ENCODE results near the gene TNPO2. TPM values are rescaled to one million over a fixed set of nuclear protein-coding genes. Genes with fewer than 3 reads are reported as not detected.

TNPO2 gene
- total RNA-seq, 1 experiment from 2014 or later, result 105 TPM

GRCh38 chr19:12656899-12657571 lies 66.7 kb downstream of the TNPO2 start (continued):
- TF ChIP-seq GTF2I (CRISPR knock-in tag; conservative IDR thresholded peaks at IDR 0.05), result no peak
- TF ChIP-seq ZNF425 (CRISPR knock-in tag; conservative IDR thresholded peaks at IDR 0.05), result no peak
- TF ChIP-seq ZMAT4 (CRISPR knock-in tag; IDR thresholded peaks at IDR 0.05), result no peak
- no peak for TF ChIP-seq ZNF416 (CRISPR knock-in tag; IDR thresholded peaks at IDR 0.05)
- no peak for TF ChIP-seq OVOL2 (CRISPR knock-in tag; IDR thresholded peaks at IDR 0.05; ENCODE audit: borderline replicate concordance)
- peak; percentile 45 for TF ChIP-seq SP1 (CRISPR knock-in tag; conservative IDR thresholded peaks at IDR 0.05)

DNA sequence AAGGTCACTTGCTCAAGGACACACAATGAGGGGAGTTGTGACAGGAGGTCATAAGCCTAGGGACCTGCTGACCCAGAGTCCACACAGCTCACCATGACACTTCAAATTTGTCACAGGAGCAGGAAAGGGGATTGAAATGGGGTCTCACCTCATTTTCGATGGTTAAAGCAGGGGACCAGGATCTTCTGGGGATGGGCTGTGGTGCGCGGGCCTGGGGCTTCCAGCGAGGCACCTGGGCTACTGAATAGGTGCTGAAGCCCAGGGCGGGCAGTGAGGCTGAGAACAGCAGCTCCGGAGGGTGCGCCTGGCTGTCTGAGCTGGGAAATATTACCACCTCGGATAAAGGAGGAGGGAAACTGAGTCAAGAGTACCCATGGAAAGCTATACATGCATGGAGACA lies 68.2 kb downstream of the TNPO2 start:
- H3K27me3 Mint-ChIP-seq (ENCODE audit: low read depth), result no peaks in the 10 kb centered on the region; the same call in 1 of the 2 replicates
- no peaks in the 10 kb centered on the region for H3K9me3 Mint-ChIP-seq
- H3K36me3 Mint-ChIP-seq, result peaks cover 36% of the 10 kb centered on the region
- POLR2A ChIA-PET, result no interaction called here
- H3K27ac Mint-ChIP-seq, result peak overlapping the region; percentile 66
- DNase-seq (ENCODE audit: low spot score) (no peak), ATAC-seq (no peak)
- peak overlapping the region; percentile 12; the same call in 1 of the 2 replicates for H3K4me3 Mint-ChIP-seq
- CTCF ChIA-PET, result interaction anchor here (0.8 to 1.4 kb wide), 2 partner anchors 16 to 17 kb away, joined by 4 to 6 read pairs; no protein-coding TSS in a partner anchor
- peaks cover 6% of the 10 kb centered on the region for H3K4me1 Mint-ChIP-seq
- TF ChIP-seq, protein P1, sequence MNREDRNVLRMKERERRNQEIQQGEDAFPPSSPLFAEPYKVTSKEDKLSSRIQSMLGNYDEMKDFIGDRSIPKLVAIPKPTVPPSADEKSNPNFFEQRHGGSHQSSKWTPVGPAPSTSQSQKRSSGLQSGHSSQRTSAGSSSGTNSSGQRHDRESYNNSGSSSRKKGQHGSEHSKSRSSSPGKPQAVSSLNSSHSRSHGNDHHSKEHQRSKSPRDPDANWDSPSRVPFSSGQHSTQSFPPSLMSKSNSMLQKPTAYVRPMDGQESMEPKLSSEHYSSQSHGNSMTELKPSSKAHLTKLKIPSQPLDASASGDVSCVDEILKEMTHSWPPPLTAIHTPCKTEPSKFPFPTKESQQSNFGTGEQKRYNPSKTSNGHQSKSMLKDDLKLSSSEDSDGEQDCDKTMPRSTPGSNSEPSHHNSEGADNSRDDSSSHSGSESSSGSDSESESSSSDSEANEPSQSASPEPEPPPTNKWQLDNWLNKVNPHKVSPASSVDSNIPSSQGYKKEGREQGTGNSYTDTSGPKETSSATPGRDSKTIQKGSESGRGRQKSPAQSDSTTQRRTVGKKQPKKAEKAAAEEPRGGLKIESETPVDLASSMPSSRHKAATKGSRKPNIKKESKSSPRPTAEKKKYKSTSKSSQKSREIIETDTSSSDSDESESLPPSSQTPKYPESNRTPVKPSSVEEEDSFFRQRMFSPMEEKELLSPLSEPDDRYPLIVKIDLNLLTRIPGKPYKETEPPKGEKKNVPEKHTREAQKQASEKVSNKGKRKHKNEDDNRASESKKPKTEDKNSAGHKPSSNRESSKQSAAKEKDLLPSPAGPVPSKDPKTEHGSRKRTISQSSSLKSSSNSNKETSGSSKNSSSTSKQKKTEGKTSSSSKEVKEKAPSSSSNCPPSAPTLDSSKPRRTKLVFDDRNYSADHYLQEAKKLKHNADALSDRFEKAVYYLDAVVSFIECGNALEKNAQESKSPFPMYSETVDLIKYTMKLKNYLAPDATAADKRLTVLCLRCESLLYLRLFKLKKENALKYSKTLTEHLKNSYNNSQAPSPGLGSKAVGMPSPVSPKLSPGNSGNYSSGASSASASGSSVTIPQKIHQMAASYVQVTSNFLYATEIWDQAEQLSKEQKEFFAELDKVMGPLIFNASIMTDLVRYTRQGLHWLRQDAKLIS (CRISPR knock-in tag; IDR thresholded peaks at IDR 0.05; ENCODE audit: borderline replicate concordance), result no peak
- no peak for TF ChIP-seq TP53 (CRISPR knock-in tag; IDR thresholded peaks at IDR 0.05)
- TF ChIP-seq ZNF671 (CRISPR knock-in tag; IDR thresholded peaks at IDR 0.05), result no peak
- TF ChIP-seq E2F1 (CRISPR knock-in tag; IDR thresholded peaks at IDR 0.05), result no peak

DNA sequence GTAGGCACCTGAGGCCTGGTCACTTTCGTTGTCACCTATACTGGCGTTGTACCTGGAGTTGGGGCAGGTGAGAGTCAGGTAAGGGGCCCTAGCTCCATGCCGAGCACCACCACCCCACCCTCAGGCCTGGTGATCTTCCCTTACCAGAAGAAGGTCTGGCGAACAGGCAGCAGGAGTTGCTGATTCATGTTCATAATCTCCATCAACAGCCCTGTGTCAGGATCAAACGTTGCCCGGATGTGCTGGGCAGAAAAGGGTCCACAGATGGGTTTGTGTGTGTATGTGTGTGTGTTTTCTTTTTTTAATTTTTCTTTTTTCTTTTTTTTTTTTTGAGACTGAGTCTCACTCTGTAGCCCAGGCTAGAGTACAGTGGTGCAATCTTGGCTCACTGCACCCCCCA lies 71.5 kb downstream of the TNPO2 start:
- Mint-ChIP-seq H3K27me3 (ENCODE audit: low read depth) (peaks cover 2% of the 10 kb centered on the region), H3K27ac (no peak overlapping the region), H3K9me3 (no peaks in the 10 kb centered on the region), H3K36me3 (peaks cover 25% of the 10 kb centered on the region), H3K4me1 (peaks cover 10% of the 10 kb centered on the region), H3K4me3 (no peak overlapping the region)
- DNase-seq (ENCODE audit: low spot score), result no peak
- CTCF ChIA-PET, result interaction anchor here (0.6 to 1.1 kb wide), 2 partner anchors 12 to 19 kb away, joined by 3 read pairs; no protein-coding TSS in a partner anchor
- POLR2A ChIA-PET, result no interaction called here
- ATAC-seq, result no peak
- TF ChIP-seq FOXJ3 (CRISPR knock-in tag; IDR thresholded peaks at IDR 0.05; ENCODE audit: borderline replicate concordance), result no peak
- TF ChIP-seq, protein P2, sequence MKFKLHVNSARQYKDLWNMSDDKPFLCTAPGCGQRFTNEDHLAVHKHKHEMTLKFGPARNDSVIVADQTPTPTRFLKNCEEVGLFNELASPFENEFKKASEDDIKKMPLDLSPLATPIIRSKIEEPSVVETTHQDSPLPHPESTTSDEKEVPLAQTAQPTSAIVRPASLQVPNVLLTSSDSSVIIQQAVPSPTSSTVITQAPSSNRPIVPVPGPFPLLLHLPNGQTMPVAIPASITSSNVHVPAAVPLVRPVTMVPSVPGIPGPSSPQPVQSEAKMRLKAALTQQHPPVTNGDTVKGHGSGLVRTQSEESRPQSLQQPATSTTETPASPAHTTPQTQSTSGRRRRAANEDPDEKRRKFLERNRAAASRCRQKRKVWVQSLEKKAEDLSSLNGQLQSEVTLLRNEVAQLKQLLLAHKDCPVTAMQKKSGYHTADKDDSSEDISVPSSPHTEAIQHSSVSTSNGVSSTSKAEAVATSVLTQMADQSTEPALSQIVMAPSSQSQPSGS (CRISPR knock-in tag; IDR thresholded peaks at IDR 0.05; ENCODE audit: borderline replicate concordance, low read depth), result no peak
- no peak for TF ChIP-seq JUN (CRISPR knock-in tag; IDR thresholded peaks at IDR 0.05)
- TF ChIP-seq, protein P3, sequence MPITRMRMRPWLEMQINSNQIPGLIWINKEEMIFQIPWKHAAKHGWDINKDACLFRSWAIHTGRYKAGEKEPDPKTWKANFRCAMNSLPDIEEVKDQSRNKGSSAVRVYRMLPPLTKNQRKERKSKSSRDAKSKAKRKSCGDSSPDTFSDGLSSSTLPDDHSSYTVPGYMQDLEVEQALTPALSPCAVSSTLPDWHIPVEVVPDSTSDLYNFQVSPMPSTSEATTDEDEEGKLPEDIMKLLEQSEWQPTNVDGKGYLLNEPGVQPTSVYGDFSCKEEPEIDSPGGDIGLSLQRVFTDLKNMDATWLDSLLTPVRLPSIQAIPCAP (CRISPR knock-in tag; IDR thresholded peaks at IDR 0.05), result no peak
- TF ChIP-seq ATF6 (CRISPR knock-in tag; IDR thresholded peaks at IDR 0.05), result no peak
- TF ChIP-seq ZNF532 (CRISPR knock-in tag; IDR thresholded peaks at IDR 0.05; ENCODE audit: borderline replicate concordance), result no peak

Measured in WTC11 (cell line).